Sigmoid colon (tissue), 7 donors: ENCODE measurements around the gene ADGRG2. TPM values are rescaled to one million over a fixed set of nuclear protein-coding genes. Genes with fewer than 3 reads are reported as not detected.

Experiments
- DNase-seq: peaks from one replicate; pipeline ENCODE4 v3.0.0-alpha.2; 2019
- H3K27ac ChIP-seq, 4 donors: fragments of 200-600 bp; sonication (generic); one replicate each; pipeline ENCODE4 v1.5.1; 2016 to 2019; ENCODE audit warnings: mild to moderate bottlenecking in 1 of 4
- H3K27me3 ChIP-seq, 3 donors: fragments of 200-600 bp; sonication (generic); one replicate each; pipeline ENCODE4 v1.5.1; 2019; ENCODE audit warnings: mild to moderate bottlenecking in 1 of 3
- H3K36me3 ChIP-seq, 4 donors: fragments of 200-600 bp; sonication (generic); one replicate each; pipeline ENCODE4 v1.5.1; 2016 to 2019
- H3K4me1 ChIP-seq, 4 donors: fragments of 200-600 bp; sonication (generic); one replicate each; pipeline ENCODE4 v1.5.1; 2017 to 2019
- H3K4me3 ChIP-seq, 4 donors: fragments of 200-600 bp; sonication (generic); one replicate each; pipeline ENCODE4 v1.5.1; 2017 to 2019; ENCODE audit warnings: mild to moderate bottlenecking in 2 of 4, moderate library complexity in 1 of 4
- H3K9me3 ChIP-seq, 4 donors: fragments of 200-600 bp in 3 of 4; sonication (generic) in 3 of 4; one replicate each; pipeline versions ENCODE4 v1.5.1 to v1.6.1; 2013 to 2019
- CTCF ChIP-seq, 4 experiments: fragments of 450-650 bp in 3 of 4; fragments of 200-600 bp in 1 of 4; IDR thresholded peaks; one replicate each; pipeline ENCODE4 v1.5.1; 2016 to 2019; ENCODE audit warnings: antibody characterized with exemption in 4 of 4, mild to moderate bottlenecking in 3 of 4, moderate library complexity in 2 of 4
- EP300 ChIP-seq, 4 donors: sonication (generic); formaldehyde crosslinking; IDR thresholded peaks; one replicate each; pipeline ENCODE4 v1.6.1; 2017; ENCODE audit warnings: antibody characterized with exemption in 4 of 4
- POLR2A ChIP-seq, 2 donors: fragments of 450-650 bp; IDR thresholded peaks; one replicate each; pipeline ENCODE4 v1.6.1; 2016; ENCODE audit warnings: antibody characterized with exemption in 2 of 2, mild to moderate bottlenecking in 2 of 2, moderate library complexity in 2 of 2
- POLR2AphosphoS5 ChIP-seq, 4 donors: sonication (generic); formaldehyde crosslinking; IDR thresholded peaks; one replicate each; pipeline ENCODE4 v1.6.1; 2017; ENCODE audit warnings: antibody characterized with exemption in 4 of 4
- WGBS, 2 donors: extraction: QIAGEN DNeasy Blood & Tissue Kit; methylation state at CpG; one replicate each; pipeline ENCODE4 v1.1.7; 2013; 5-methylcytosine and 5-hydroxymethylcytosine counted together
- intact Hi-C: fragments of 100-400 bp; cut with DNase I; formaldehyde crosslinking; loops from one replicate; pipeline ENCODE4 v1.15.1; 2023
- polyA plus RNA-seq, 3 donors: library from polyadenylated mRNA; stranded (reverse); fragments of 200-250 nt; gene quantifications; one replicate each; pipeline ENCODE4 v1.2.3, GENCODE V29; 2013
- total RNA-seq, 4 donors: library from RNA; depleted of rRNA; stranded (reverse); fragments of >200 nt; gene quantifications; one replicate each; pipeline ENCODE4 v1.1.0, GENCODE V29; 2016
- donor health status: healthy with polysubstance abuse.
- donor health status: Bipolar disorder and iron deficiency.
- donor health status: healthy.

ADGRG2 gene
- total and polyA plus RNA-seq, 7 donors: under 0.01 to 2.5 (median 0.81) TPM; not detected in 1

- no peak for DNase-seq
- intact Hi-C loops: no loop called here
Measured at GRCh38 chrX:19091596-19091995, 30.7 kb downstream of the ADGRG2 start.

GRCh38 chrX:19089555-19090040, 32.7 kb downstream of the ADGRG2 start:
- no peaks in the 10 kb centered on the region for H3K9me3 ChIP-seq
- 85 to 90% methylated on average over 2 of the region's 2 CpGs for WGBS, 2 donors
- H3K27ac ChIP-seq: no peak overlapping the region
- no peaks in the 10 kb centered on the region for H3K27me3 ChIP-seq
- no peak for DNase-seq
- no peaks in the 10 kb centered on the region for H3K36me3 ChIP-seq
- TF ChIP-seq POLR2A (IDR thresholded peaks at IDR 0.05) (no peak), POLR2AphosphoS5 (IDR thresholded peaks at IDR 0.05) (no peak), CTCF (IDR thresholded peaks at IDR 0.05) (no peak)
- intact Hi-C loops: no loop called here
- no peaks in the 10 kb centered on the region for H3K4me1 ChIP-seq
- H3K4me3 ChIP-seq: no peak overlapping the region

More at GRCh38 chrX:19091596-19091995, 30.7 kb downstream of the ADGRG2 start:
- Histone ChIP-seq H3K36me3 (no peaks in the 10 kb centered on the region), H3K9me3 (no peaks in the 10 kb centered on the region), H3K4me3 (no peak overlapping the region), H3K27ac (no peak overlapping the region), H3K27me3 (no peaks in the 10 kb centered on the region), H3K4me1 (no peaks in the 10 kb centered on the region)
- TF ChIP-seq POLR2A (IDR thresholded peaks at IDR 0.05) (no peak), EP300 (IDR thresholded peaks at IDR 0.05) (no peak), CTCF (IDR thresholded peaks at IDR 0.05) (no peak), POLR2AphosphoS5 (IDR thresholded peaks at IDR 0.05) (no peak)
- 92% methylated on average over 6 of the region's 6 CpGs for WGBS, 2 donors

GRCh38 chrX:19086102-19086772, 36.0 kb downstream of the ADGRG2 start:
- intact Hi-C loops: no loop called here
- Histone ChIP-seq H3K9me3 (no peaks in the 10 kb centered on the region), H3K4me1 (no peaks in the 10 kb centered on the region), H3K27ac (no peak overlapping the region), H3K27me3 (no peaks in the 10 kb centered on the region), H3K36me3 (no peaks in the 10 kb centered on the region), H3K4me3 (no peak overlapping the region)
- 61 to 81% methylated on average over 8 of the region's 8 CpGs for WGBS, 2 donors
- TF ChIP-seq POLR2A (IDR thresholded peaks at IDR 0.05): no peak
- TF ChIP-seq CTCF (IDR thresholded peaks at IDR 0.05): no peak
- no peak for TF ChIP-seq EP300 (IDR thresholded peaks at IDR 0.05)
- no peak for TF ChIP-seq POLR2AphosphoS5 (IDR thresholded peaks at IDR 0.05)
- no peak for DNase-seq

- TF ChIP-seq POLR2A (IDR thresholded peaks at IDR 0.05) (no peak), CTCF (IDR thresholded peaks at IDR 0.05) (no peak), EP300 (IDR thresholded peaks at IDR 0.05) (no peak), POLR2AphosphoS5 (IDR thresholded peaks at IDR 0.05) (no peak)
- DNase-seq: no peak
- Histone ChIP-seq H3K36me3 (no peaks in the 10 kb centered on the region), H3K4me3 (no peak overlapping the region), H3K27me3 (no peaks in the 10 kb centered on the region), H3K9me3 (no peaks in the 10 kb centered on the region), H3K4me1 (no peaks in the 10 kb centered on the region), H3K27ac (no peak overlapping the region)
- intact Hi-C loops: no loop called here
- WGBS, 2 donors: 95 to 99% methylated on average over 3 of the region's 3 CpGs
Measured at GRCh38 chrX:19085666-19086065, 36.6 kb downstream of the ADGRG2 start.

DNA sequence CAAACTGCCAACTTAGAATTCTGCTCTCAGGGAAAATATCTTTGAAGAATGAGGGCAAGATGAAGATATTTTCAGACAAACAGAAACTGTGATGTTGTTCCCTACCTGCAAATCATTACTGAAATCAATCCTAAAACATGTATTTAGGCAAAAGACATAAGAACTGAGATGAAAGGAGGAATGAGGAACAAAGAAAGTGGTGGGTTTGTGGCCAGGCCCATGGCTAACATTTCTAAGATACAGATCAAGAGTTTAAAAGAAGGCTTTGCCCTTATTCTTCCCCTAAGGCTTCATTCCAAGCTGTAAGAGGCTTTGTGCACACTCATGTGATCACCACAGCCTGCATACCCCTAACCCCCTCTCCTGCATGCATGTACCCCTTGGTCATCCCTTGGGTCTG, 46.5 kb downstream of the ADGRG2 start:
- TF ChIP-seq EP300 (IDR thresholded peaks at IDR 0.05) (no peak), POLR2AphosphoS5 (IDR thresholded peaks at IDR 0.05) (no peak), POLR2A (IDR thresholded peaks at IDR 0.05) (no peak), CTCF (IDR thresholded peaks at IDR 0.05) (no peak)
- no peaks in the 10 kb centered on the region for H3K9me3 ChIP-seq
- no peaks in the 10 kb centered on the region for H3K27me3 ChIP-seq
- no peak for DNase-seq
- no peak overlapping the region for H3K27ac ChIP-seq
- H3K36me3 ChIP-seq: no peaks in the 10 kb centered on the region
- H3K4me1 ChIP-seq: no peaks in the 10 kb centered on the region
- intact Hi-C loops: no loop called here
- H3K4me3 ChIP-seq: no peak overlapping the region
